HG02678 (cell line): ENCODE data around the gene TTF1.
"Not testable (repeated sequence)": the region's sequence is repeated elsewhere in the genome, so short reads cannot be mapped to it uniquely, and the experiment has no call there.

ENCODE experiments used
- ATAC-seq: cut with Tn5 transposase; IDR thresholded peaks from one replicate; pipeline ENCODE4 v1.9.1; 2021; ENCODE audit warnings: mild to moderate bottlenecking, moderate library complexity; ENCODE audit not compliant: unreplicated experiment

The TTF1 gene

GRCh38 chr9:132412089-132412488, 5.4 kb upstream of the TTF1 start:
- no peak for ATAC-seq

- no peak for ATAC-seq
Observed at GRCh38 chr9:132411091-132411508, 4.5 kb upstream of the TTF1 start.

DNA sequence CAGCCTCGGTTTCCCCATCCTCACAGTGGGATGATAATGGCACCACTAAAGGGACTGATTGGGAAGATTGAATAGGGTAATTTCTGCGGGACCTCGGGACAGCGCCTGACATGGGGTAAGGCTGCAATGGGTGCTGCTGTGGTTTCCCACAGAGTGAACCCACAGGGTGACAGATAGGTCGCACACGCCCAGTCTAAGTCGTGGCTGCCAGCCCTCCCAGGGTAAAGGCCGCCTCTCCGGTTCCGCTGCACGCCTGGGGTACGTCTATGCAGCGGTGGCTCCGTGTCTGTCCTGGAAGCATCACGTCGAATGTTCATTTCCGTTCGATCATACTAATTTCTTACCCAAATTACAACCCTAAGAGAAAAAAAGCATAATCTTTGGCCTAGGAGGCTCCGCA, 4.0 kb upstream of the TTF1 start:
- ATAC-seq: no peak

DNA sequence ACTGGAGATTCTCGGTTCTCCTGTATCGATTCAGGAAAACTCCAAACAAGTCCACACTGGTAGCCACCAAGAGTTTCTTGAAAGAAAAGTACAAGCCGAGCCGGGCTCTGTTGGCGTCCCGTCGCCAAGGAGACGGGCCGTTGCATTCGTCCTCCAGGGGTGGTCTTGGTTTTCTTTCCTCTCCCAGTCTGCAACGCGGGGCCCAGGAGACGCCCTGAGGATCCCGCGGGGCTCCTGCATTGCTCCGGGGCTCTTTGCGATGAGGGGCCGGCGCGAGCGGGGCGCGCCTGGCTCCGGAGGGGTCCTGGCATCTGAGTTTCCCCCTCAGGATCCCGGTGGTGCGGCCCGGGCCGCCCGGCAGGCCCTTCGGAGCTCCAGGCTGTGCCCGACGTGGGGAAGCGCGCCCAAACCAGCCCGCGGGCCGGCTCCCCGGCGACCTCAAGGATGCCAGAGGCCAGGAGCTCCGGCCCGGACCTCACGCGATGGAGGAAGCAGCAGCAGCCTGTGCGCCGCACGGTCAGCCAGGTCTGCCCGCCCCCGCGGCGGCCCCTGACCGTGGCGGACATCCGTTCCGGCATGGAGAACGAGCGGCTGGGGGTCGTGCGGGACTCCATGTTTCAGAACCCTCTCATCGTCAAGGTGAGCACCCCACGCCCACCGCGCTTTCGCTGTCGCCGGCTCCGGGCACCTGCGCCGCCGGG, 3.3 kb upstream of the TTF1 start, which contains the start of gene CFAP77:
Gene CFAP77, plus strand, starts transcription at position 384 of the 701 bp plus-strand sequence. Its CDS starts 61 bp downstream, at position 445.
- ATAC-seq: no peak

DNA sequence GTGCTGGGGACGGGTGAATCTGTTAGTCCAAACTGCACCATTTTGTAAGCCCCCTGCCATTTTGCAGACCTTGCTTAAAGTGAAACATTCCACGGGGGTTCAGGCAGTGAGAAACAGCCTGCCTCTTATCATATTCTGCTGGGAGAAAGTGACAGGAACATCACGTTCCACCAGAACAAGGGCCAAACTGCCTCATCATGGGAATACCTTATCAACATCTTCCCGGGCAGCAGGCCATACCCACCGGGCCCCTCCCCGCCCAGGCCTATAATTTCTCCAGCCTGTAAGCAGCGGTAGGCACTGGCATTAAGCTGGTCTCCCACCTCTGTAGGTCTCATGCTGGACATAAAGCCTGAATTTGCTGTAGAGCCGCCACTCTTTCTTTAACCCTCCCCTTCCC, 1.9 kb upstream of the TTF1 start:
- no peak for ATAC-seq

DNA sequence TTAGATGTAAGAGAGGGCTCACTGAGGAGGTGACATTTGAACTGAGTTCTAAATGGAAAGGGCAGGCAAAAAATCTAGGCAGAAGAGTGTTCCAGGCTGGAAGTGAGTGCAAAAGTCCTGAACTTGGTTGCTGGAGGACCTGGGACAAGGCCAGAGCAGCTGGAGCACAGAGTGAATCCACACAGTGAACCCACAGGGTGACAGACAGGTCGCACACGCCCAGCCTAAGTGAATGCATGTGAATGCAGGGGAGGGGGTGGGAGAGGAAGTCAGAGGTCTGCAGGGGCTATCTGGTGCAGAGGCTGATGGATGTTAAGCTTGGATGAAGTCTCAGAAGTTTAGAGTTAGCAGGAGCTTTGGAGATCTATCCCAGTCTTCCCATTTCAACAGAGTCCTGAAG, 556 bp upstream of the TTF1 start:
- ATAC-seq: no peak

GRCh38 chr9:132404228-132404881, 2.3 kb downstream of the TTF1 start:
- no peak for ATAC-seq

DNA sequence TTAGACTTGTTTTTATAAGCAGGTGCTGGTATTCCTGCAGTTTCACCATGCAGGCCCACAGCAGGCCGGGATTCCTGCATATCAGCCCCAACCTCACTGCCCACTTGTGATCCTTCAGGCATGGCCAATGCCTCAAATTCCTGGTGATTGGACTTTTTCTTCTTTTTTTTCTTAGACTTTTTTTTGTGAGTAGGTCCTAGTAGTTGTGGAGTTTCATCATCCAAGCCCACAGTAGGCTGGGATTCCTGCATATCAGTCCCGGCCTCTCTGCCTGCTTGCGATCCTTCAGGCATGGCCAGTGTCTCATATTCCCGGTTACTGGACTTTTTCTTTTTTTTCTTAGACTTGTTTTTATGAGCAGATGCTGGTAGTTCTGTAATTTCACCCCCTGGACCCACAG, 4.8 kb downstream of the TTF1 start:
- ATAC-seq: no peak

- ATAC-seq: no peak
Observed at GRCh38 chr9:132395560-132395959, 11.1 kb downstream of the TTF1 start.

- ATAC-seq: no peak
Observed at GRCh38 chr9:132391449-132391848, 15.2 kb downstream of the TTF1 start.

DNA sequence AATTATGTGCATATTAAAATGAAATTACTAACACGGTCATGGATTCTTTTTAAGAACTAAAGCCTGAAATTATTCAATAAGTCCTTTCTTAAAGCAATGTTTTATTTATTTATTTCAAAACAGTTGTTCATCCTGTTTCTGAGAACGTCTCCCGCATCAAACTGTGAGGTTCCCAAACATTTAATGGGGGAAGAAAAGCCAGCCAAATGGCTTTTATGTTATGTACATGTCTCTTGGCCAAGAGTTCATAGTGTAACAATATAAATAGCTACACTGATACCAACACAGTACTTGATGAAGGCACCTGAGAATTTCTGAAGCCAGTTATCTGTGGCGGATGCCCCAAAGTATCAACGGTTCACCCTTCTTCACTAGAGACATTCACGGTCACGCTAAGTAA, 15.7 kb downstream of the TTF1 start:
- no peak for ATAC-seq

- ATAC-seq: no peak
Observed at GRCh38 chr9:132387133-132387532, 19.5 kb downstream of the TTF1 start.

GRCh38 chr9:132384376-132384775, 22.3 kb downstream of the TTF1 start:
- ATAC-seq: peak; percentile 47

DNA sequence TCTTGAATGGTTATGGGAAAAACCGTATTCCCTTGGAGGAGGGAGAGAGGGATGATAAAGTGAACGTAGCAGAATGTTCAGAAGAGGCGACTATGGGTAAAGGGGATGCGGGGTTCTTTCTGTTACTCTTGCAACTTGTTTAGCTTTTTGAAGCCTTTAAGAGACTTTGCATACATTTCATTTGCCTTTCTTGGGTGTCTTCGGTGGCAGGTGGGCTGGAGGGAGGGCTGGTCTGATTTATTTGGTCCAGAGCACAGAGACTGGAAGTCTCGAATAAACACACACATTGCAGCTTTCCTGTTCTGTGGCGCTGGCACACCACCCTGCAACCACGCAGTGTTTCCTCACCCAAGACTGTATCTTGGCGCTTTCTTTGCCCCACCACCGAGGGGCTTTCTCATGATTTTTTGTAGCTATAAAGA, 23.2 kb downstream of the TTF1 start:
- peak; percentile 46 for ATAC-seq

DNA sequence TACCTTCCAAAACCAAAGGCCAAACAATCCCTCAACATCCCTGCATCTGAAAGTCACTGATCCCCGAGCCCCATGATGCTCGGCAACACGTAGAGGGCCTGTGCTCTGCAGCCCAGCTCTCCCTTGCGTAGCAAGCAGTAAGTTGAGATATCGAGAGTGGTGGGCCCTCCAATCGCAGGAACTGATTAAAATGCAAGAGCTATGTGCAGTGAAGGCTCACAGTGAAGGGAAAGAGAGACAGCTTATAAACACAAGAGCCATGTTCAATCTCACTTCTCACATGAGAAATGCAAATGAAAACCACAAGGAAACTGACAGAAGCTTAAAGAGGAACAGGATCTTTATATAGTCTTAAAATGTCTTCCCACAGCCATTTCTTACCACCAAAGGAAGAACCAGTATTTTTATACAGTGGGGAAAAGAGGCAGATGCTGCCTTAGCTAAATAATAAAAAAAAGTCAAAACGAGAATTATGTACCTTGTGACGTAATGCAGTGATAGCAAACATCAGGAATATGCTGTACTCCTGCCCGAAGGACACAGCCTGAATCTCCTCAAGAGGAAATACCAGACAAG, 24.6 kb downstream of the TTF1 start:
- peak; percentile 66 for ATAC-seq

DNA sequence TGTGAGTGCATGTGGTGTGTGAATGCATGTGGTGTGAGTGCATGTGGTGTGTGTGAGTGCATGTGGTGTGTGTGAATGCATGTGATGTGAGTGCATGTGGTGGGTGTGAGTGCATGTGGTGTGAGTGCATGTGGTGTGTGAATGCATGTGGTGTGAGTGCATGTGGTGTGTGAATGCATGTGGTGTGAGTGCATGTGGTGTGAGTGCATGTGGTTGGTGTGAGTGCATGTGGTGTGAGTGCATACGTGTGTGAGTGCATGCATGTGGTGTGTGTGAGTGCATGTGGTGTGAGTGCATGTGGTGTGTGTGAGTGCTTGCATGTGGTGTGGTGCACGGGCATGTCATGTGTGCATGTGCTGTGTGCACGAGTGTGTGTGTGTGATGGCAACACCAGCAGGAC, 28.2 kb downstream of the TTF1 start:
- ATAC-seq: not testable (repeated sequence)

DNA sequence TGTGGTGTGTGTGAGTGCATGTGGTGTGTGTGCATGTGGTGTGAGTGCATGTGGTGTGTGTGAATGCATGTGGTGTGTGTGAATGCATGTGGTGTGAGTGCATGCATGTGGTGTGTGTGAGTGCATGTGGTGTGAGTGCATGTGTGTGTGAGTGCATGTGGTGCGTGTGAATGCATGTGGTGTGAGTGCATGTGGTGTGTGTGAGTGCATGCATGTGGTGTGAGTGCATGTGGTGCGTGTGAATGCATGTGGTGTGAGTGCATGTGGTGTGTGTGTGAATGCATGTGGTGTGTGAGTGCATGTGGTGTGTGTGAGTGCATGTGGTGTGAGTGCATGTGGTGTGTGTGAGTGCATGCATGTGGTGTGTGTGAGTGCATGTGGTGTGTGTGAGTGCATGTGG, 28.9 kb downstream of the TTF1 start:
- not testable (repeated sequence) for ATAC-seq

DNA sequence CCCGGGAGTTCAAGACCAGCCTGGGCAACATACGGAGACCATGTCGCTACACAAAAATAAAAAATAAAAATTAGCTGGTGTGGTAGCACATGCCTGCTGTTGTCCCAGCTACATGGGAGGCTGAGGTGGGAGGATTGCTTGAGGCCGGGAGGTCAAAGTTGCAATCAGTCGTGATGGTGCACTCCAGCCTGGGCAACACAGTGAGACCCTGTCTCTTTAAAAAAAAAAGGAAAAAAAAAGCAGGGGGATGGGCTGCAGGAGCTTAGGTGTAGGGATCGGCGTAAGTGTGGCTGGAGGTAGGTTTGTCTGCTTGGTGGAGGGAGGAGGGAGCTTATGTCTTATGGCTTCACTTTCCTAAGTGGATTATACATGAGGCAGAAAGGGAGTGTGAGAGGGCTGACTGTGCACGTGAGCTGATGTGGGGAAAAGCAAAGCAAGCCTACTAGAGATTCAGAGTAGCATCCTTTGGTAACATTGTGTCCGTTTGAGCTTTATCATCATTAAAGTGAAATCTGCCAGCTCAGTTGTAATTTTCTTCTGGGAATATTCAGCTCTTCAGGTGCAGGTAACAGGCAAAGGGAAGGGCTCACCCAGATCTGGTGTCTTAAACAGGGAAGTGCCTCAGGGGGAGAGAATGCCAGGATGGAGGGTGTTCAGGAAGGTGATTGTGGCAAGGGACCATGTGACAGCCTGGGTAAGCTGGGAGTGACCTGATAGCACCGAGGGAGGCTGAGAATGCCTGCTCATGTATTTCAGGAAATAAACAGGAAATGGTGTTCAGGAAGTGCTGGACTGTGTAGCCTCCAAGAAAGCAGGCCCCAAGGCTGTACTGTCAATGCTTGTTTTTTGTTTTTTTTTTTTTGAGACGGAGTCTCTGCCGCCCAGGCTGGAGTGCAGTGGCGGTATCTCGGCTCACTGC, 34.2 kb downstream of the TTF1 start:
- ATAC-seq: no peak

DNA sequence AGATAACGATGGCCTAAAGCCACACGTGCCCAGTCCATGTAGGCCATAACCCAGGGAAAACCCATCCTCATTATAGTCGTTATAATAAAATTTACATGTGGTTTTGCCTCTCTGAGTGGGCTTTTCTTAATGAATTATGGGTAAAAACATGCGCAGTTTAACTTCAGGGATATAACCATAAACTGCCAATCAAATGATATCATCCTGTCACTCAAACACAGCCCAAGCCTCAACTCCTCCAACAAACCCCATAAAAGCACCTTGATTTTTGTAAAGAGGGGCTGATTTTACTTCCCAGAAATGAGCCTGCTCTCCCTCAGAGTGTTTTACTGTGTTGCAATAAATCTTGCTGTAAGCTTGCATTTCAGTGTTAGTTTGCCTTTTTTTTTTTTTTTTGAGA, 36.0 kb downstream of the TTF1 start:
- no peak for ATAC-seq

DNA sequence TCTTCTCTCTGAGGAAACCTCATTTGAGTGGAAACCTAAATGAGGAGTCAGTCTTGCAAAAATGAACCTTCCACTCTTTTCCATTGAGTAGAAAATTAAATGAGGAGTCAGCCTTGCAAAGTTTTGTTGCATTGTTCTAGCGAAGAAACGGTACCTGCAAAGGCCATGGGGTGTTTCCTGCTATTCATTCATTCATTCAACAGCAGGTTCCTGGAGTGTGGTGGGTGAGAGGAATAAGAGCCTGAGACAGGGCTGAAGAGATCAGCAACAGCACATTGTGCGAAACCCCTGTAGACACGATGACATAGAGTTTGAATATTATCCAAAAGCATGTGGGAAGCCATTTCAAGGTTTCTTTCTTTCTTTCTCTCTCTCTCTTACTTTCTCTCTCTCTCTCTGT, 37.2 kb downstream of the TTF1 start:
- no peak for ATAC-seq

GRCh38 chr9:132367613-132368313, 38.9 kb downstream of the TTF1 start:
- ATAC-seq: no peak
